Endothelial cell of umbilical vein (primary cell): ENCODE results near the gene SLC25A29. TPM values are rescaled to one million over a fixed set of nuclear protein-coding genes. Genes with fewer than 3 reads are reported as not detected.

ENCODE experiments used
- BruUV-seq: library from RNA; stranded (reverse); fragments of 400-500 nt; replicated peaks from 2 replicates; lab custom pipeline; 2021; lab: Mats Ljungman, UMichigan
- CTCF ChIA-PET: fragments of 300-600, 350-600 bp; sonication (Branson Sonifier 250); formaldehyde crosslinking; loops from one replicate; lab custom pipeline; 2021; ENCODE audit warnings: antibody characterized with exemption, inconsistent platforms; lab: Charles Lee
- POLR2A ChIA-PET: fragments of 300-600, 350-600 bp; sonication (Branson Sonifier 250); formaldehyde crosslinking; loops from one replicate; lab custom pipeline; 2021; ENCODE audit warnings: antibody characterized with exemption, inconsistent platforms; lab: Charles Lee
- DNase-seq: peaks from one replicate; pipeline ENCODE4 v3.0.0-alpha.2; 2011; ENCODE audit warnings: low read depth, low spot score
- FAIRE-seq: peaks from 2 replicates; lab custom pipeline; 2011; peaks lifted over from hg19 to GRCh38; lab: Jason Lieb, UNC
- H2AFZ ChIP-seq: 2 replicates; pipeline ENCODE4 v1.6.0; 2012; ENCODE audit warnings: low read depth, low read length, control low read depth, inconsistent platforms
- H3K27ac ChIP-seq: 2 replicates; pipeline ENCODE4 v1.5.1; 2011; ENCODE audit warnings: low read depth, mild to moderate bottlenecking, control low read depth, low read length, moderate library complexity; ENCODE audit not compliant: insufficient read depth
- H3K27me3 ChIP-seq, 2 experiments: 2 replicates each; pipeline versions ENCODE4 v1.6.0 to v1.6.1; 2011; ENCODE audit warnings: low read length in 2 of 2, mixed read lengths in 1 of 2; ENCODE audit not compliant: control insufficient read depth in 2 of 2, insufficient read depth in 2 of 2
- H3K36me3 ChIP-seq, 2 experiments: 2 replicates in 1 of 2; 3 replicates in 1 of 2; pipeline ENCODE4 v1.5.1; 2011; ENCODE audit warnings: low read length in 2 of 2, mild to moderate bottlenecking in 1 of 2, moderate library complexity in 1 of 2; ENCODE audit not compliant: control insufficient read depth in 2 of 2, insufficient read depth in 2 of 2; ENCODE audit errors: extremely low read depth in 1 of 2
- H3K4me1 ChIP-seq: 3 replicates; pipeline ENCODE4 v1.5.1; 2011; ENCODE audit warnings: mild to moderate bottlenecking, low read length; ENCODE audit not compliant: control insufficient read depth, insufficient read depth; ENCODE audit errors: extremely low read depth
- H3K4me2 ChIP-seq: 2 replicates; pipeline ENCODE4 v1.6.1; 2011; ENCODE audit warnings: low read length, control low read depth, mixed read lengths; ENCODE audit not compliant: insufficient read depth
- H3K4me3 ChIP-seq, 3 experiments: fragments of 200-600 bp in 1 of 3; sonication (generic), shearing (Covaris generic) in 1 of 3; replicated peaks in 1 of 3; 2 replicates each; pipeline ENCODE4 v1.5.1; 2011 to 2016; ENCODE audit warnings: control low read depth in 3 of 3, low read length in 3 of 3, mild to moderate bottlenecking in 2 of 3, inconsistent platforms in 1 of 3, low read depth in 1 of 3, moderate library complexity in 1 of 3; ENCODE audit not compliant: insufficient read depth in 1 of 3
- H3K79me2 ChIP-seq: 2 replicates; pipeline ENCODE4 v1.6.0; 2012; ENCODE audit warnings: low read length, inconsistent platforms; ENCODE audit not compliant: control insufficient read depth, insufficient read depth
- H3K9ac ChIP-seq: replicated peaks from 2 replicates; pipeline ENCODE3; 2011; ENCODE audit warnings: low read length, control low read depth; ENCODE audit not compliant: insufficient read depth; ENCODE audit errors: extremely low read depth
- H3K9me1 ChIP-seq: replicated peaks from 3 replicates; pipeline ENCODE4 v1.6.0; 2011; ENCODE audit warnings: mild to moderate bottlenecking, low read length; ENCODE audit not compliant: control insufficient read depth, insufficient read depth; ENCODE audit errors: extremely low read depth
- H3K9me3 ChIP-seq: replicated peaks from 2 replicates; pipeline ENCODE4 v1.5.1; 2012; ENCODE audit warnings: low read length, inconsistent platforms; ENCODE audit not compliant: control insufficient read depth, insufficient read depth
- H4K20me1 ChIP-seq: replicated peaks from 2 replicates; pipeline ENCODE3; 2011; ENCODE audit warnings: mild to moderate bottlenecking, low read length; ENCODE audit not compliant: control insufficient read depth, insufficient read depth; ENCODE audit errors: extremely low read depth
- CTCF ChIP-seq, 2 donors: IDR thresholded peaks; 1 replicate in 1 of 2; 2 replicates in 1 of 2; pipeline ENCODE4 v1.5.1; 2011; ENCODE audit warnings: low read length in 2 of 2, mild to moderate bottlenecking in 2 of 2, moderate library complexity in 2 of 2, control low read depth in 1 of 2, inconsistent platforms in 1 of 2, low read depth in 1 of 2; ENCODE audit not compliant: insufficient read depth in 1 of 2; ENCODE audit errors: extremely low read depth in 1 of 2
- EZH2 ChIP-seq: IDR thresholded peaks from 2 replicates; pipeline ENCODE4 v1.6.1; 2012; ENCODE audit warnings: borderline replicate concordance, low read depth, mild to moderate bottlenecking, moderate library complexity, low read length, inconsistent platforms; ENCODE audit not compliant: severe bottlenecking
- FOS ChIP-seq: IDR thresholded peaks from 2 replicates; pipeline ENCODE4 v1.6.1; 2011; ENCODE audit warnings: mild to moderate bottlenecking, low read length, moderate library complexity, borderline replicate concordance; ENCODE audit not compliant: insufficient read depth
- GATA2 ChIP-seq: IDR thresholded peaks from 2 replicates; pipeline ENCODE4 v1.7.0; 2011; ENCODE audit warnings: low read depth, mild to moderate bottlenecking, moderate library complexity, mixed read lengths, low read length; ENCODE audit not compliant: insufficient read length, insufficient read depth
- JUN ChIP-seq: IDR thresholded peaks from 2 replicates; pipeline ENCODE4 v1.6.1; 2011; ENCODE audit warnings: borderline replicate concordance, low read depth; ENCODE audit not compliant: insufficient read length, insufficient read depth
- MAX ChIP-seq: IDR thresholded peaks from 2 replicates; pipeline ENCODE4 v1.6.1; 2011; ENCODE audit not compliant: insufficient read depth, insufficient read length
- MYC ChIP-seq: IDR thresholded peaks from one replicate; pipeline ENCODE4 v1.6.1; 2011; ENCODE audit warnings: mild to moderate bottlenecking, low read depth, low read length
- POLR2A ChIP-seq: IDR thresholded peaks from 2 replicates; pipeline ENCODE4 v1.6.1; 2012; ENCODE audit warnings: low read depth, mild to moderate bottlenecking, control low read depth, low read length
- POLR2AphosphoS5 ChIP-seq: IDR thresholded peaks from 2 replicates; pipeline ENCODE4 v1.6.1; 2012; ENCODE audit warnings: low read depth, mild to moderate bottlenecking, control low read depth, low read length, moderate library complexity; ENCODE audit not compliant: insufficient read depth
- dilution Hi-C: fragments of 300-500 bp; cut with MboI; formaldehyde crosslinking; loops from one replicate; pipeline ENCODE4 v1.15.0; 2019; ENCODE audit warnings: low sequenced_read_pairs; ENCODE audit not compliant: extremely low pct_ligation_motif_present
- intact Hi-C: fragments of 100-400 bp; cut with micrococcal nuclease; formaldehyde crosslinking; loops from one replicate; pipeline ENCODE4 v1.10.0; 2022
- polyA plus RNA-seq, 4 experiments: library from polyadenylated mRNA; depleted of rRNA in 3 of 4; stranded (reverse) in 3 of 4; unstranded in 1 of 4; fragments of >200 nt; gene quantifications; 2 replicates each; pipeline versions ENCODE4 v1.2.1 to v1.2.3, GENCODE V29; 2011 to 2012; ENCODE audit warnings: missing spikeins in 1 of 4
- total RNA-seq: library from RNA; stranded (reverse); gene quantifications from 2 replicates; pipeline ENCODE4 v1.2.3, GENCODE V29; 2021

SLC25A29 gene
- total and polyA plus RNA-seq, 2 donors (not counting 3 experiments of a cell fraction or from before 2014, with no cell fraction given), result 132 to 154 TPM

- Histone ChIP-seq H3K9me1 (no peaks in the 10 kb centered on the region), H3K9me3 (no peaks in the 10 kb centered on the region), H3K4me2 (no peak overlapping the region), H3K79me2 (no peaks in the 10 kb centered on the region), H4K20me1 (no peaks in the 10 kb centered on the region), H3K36me3 (peaks cover 31 to 64% of the 10 kb centered on the region in 2 experiments), H2AFZ (no peak overlapping the region), H3K27ac (no peak overlapping the region), H3K27me3 (no peaks in the 10 kb centered on the region), H3K9ac (no peak overlapping the region), H3K4me1 (no peaks in the 10 kb centered on the region), H3K4me3 (no peak overlapping the region)
- TF ChIP-seq CTCF (IDR thresholded peaks at IDR 0.05; ENCODE audit: extremely low read depth in 1 of 2, insufficient read depth in 1 of 2, low read depth in 1 of 2, low read length in 2 of 2) (no peak), FOS (no peak), MAX (no peak), EZH2 (no peak), JUN (no peak), MYC (no peak), POLR2AphosphoS5 (no peak), POLR2A (no peak), GATA2 (no peak)
- no TSS peak for BruUV-seq
- intact Hi-C loops (no loop called here), dilution Hi-C loops (no loop called here)
- ChIA-PET CTCF (interaction anchor here (1.0 to 2.3 kb wide), 2 partner anchors 11 to 27 kb away, joined by 4 to 6 read pairs; no protein-coding TSS in a partner anchor), POLR2A (no interaction called here)
- DNase-seq (no peak), FAIRE-seq (no peak)
Measured at GRCh38 chr14:100350986-100351385, 44.7 kb upstream of the SLC25A29 start.
